Breast epithelium (tissue), 4 donors: Measurements from ENCODE around the gene ILK. TPM values are rescaled to one million over a fixed set of nuclear protein-coding genes. Genes with fewer than 3 reads are reported as not detected.

ENCODE experiments used
- DNase-seq, 2 donors: peaks; one replicate each; pipeline ENCODE4 v3.0.0-alpha.2; 2019; ENCODE audit warnings: low spot score in 2 of 2
- H3K27ac ChIP-seq, 2 donors: fragments of 200-600 bp; sonication (generic) in 1 of 2; one replicate each; pipeline ENCODE4 v1.5.1; 2016 to 2019; ENCODE audit warnings: mild to moderate bottlenecking in 1 of 2
- H3K27me3 ChIP-seq, 2 donors: fragments of 200-600 bp; sonication (generic) in 1 of 2; one replicate each; pipeline versions ENCODE4 v1.5.1 to v1.6.0; 2017 to 2019; ENCODE audit warnings: control low read depth in 1 of 2, mild to moderate bottlenecking in 1 of 2
- H3K36me3 ChIP-seq: fragments of 200-600 bp; one replicate; pipeline ENCODE4 v1.5.1; 2019
- H3K4me1 ChIP-seq, 2 donors: fragments of 200-600 bp; sonication (generic); one replicate each; pipeline ENCODE4 v1.5.1; 2016 to 2019; ENCODE audit warnings: control low read depth in 1 of 2
- H3K4me3 ChIP-seq, 3 donors: fragments of 200-600 bp; sonication (generic); 1 replicate in 2 of 3; 2 replicates in 1 of 3; pipeline ENCODE4 v1.5.1; 2016 to 2019; ENCODE audit warnings: mild to moderate bottlenecking in 3 of 3, moderate library complexity in 2 of 3
- H3K9me3 ChIP-seq, 2 donors: fragments of 200-600 bp; sonication (generic) in 1 of 2; one replicate each; pipeline ENCODE4 v1.5.1; 2016 to 2019; ENCODE audit warnings: control low read depth in 1 of 2
- POLR2A ChIP-seq: fragments of 450-650 bp; IDR thresholded peaks from one replicate; pipeline ENCODE4 v1.6.1; 2016; ENCODE audit warnings: antibody characterized with exemption, mild to moderate bottlenecking, moderate library complexity
- POLR2AphosphoS5 ChIP-seq, 3 donors: sonication (generic); formaldehyde crosslinking; IDR thresholded peaks; one replicate each; pipeline ENCODE4 v1.6.1; 2017; ENCODE audit warnings: antibody characterized with exemption in 3 of 3
- intact Hi-C: fragments of 100-400 bp; cut with DNase I; formaldehyde crosslinking; loops from one replicate; pipeline ENCODE4 v1.15.1; 2023; ENCODE audit warnings: low total_unique reads
- total RNA-seq, 3 donors: library from RNA; depleted of rRNA; stranded (reverse); fragments of >200 nt; gene quantifications; one replicate each; pipeline ENCODE4 v1.1.0, GENCODE V29; 2016
- TF ChIP-seq, protein P1 (sequence below), 3 donors: fragments of 450-650 bp; IDR thresholded peaks; one replicate each; pipeline ENCODE4 v1.5.1; 2016 to 2017; ENCODE audit warnings: antibody characterized with exemption in 3 of 3, mild to moderate bottlenecking in 3 of 3, moderate library complexity in 3 of 3

The ILK gene
- total RNA-seq, 3 donors from 2014 or later, result 113 to 118 (median 113) TPM

DNA sequence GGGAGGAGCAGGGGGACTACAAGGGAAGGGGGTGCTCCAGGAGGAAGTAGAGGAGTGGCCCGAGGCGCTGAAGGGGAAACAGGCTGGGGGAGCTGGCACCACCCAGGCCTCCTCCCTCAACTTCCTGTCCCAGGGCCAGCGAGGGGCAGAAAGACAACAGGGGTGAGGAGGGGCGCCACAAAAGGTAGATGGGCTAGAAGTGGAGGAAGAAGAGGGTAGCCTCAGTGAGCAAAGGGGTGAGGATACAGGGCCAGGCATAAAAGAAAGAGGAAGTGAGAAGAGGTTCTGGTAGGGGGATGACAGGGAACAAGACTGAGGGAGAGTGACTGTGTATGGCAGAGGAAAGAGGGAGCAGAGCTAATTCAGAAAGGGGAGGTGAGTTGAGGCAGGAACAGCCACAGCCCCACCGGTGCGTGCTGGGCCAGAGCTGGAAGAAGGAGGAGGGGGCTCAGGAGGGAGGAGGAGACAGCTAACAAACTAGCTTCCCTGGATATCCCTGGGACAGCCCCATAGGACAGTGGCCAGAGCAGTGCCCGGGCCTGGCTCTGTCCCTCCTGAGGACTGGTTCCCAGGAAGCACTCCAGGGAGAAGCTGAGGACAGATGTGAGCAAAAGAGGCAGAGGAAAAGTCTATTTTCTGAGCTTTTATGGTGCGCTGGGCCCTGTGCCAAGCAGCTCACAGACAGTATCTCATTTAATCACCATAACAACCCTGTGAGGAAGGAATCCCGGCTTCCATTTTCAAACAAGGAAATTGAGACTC, 43.5 kb downstream of the ILK start:
- Histone ChIP-seq H3K27me3 (no peaks in the 10 kb centered on the region), H3K9me3 (no peaks in the 10 kb centered on the region), H3K27ac (peak overlapping the region; percentile 61 to 89), H3K4me3 (peak overlapping the region in 1 of 3 donors; percentile 17), H3K4me1 (no peaks in the 10 kb centered on the region), H3K36me3 (no peaks in the 10 kb centered on the region)
- DNase-seq, result no peak
- TF ChIP-seq POLR2A (no peak), POLR2AphosphoS5 (IDR thresholded peaks at IDR 0.05) (no peak)
- TF ChIP-seq, protein P1, sequence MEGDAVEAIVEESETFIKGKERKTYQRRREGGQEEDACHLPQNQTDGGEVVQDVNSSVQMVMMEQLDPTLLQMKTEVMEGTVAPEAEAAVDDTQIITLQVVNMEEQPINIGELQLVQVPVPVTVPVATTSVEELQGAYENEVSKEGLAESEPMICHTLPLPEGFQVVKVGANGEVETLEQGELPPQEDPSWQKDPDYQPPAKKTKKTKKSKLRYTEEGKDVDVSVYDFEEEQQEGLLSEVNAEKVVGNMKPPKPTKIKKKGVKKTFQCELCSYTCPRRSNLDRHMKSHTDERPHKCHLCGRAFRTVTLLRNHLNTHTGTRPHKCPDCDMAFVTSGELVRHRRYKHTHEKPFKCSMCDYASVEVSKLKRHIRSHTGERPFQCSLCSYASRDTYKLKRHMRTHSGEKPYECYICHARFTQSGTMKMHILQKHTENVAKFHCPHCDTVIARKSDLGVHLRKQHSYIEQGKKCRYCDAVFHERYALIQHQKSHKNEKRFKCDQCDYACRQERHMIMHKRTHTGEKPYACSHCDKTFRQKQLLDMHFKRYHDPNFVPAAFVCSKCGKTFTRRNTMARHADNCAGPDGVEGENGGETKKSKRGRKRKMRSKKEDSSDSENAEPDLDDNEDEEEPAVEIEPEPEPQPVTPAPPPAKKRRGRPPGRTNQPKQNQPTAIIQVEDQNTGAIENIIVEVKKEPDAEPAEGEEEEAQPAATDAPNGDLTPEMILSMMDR (IDR thresholded peaks at IDR 0.05), result no peak
- intact Hi-C loops, result no loop called here

DNA sequence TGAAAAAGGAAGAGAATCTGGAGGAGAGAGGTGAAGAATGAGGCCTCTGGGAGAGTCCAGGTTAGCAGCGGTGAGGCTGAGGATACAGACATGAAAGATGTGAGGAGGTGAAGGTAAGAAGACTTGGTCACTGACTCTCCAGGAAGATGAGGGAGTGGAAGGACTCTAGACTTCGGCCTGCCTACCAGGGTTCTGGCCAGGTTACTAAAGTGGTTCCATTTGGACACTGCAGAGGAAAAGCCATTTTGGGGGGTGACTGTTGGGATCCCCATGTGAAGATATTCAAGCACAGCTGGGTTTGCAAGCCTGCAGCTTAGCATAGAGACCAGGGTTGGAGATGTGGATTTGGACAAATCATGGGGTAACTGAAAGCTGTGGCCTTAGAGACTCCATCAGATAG, 44.3 kb downstream of the ILK start:
- no peaks in the 10 kb centered on the region for H3K27me3 ChIP-seq
- H3K4me3 ChIP-seq, result no peak overlapping the region
- H3K9me3 ChIP-seq, result no peaks in the 10 kb centered on the region
- intact Hi-C loops, result no loop called here
- no peak for DNase-seq
- TF ChIP-seq POLR2AphosphoS5 (IDR thresholded peaks at IDR 0.05), result no peak
- TF ChIP-seq, protein P1 (IDR thresholded peaks at IDR 0.05), result no peak
- TF ChIP-seq POLR2A, result no peak
- H3K36me3 ChIP-seq, result no peaks in the 10 kb centered on the region
- peak overlapping the region; percentile 6 to 89 for H3K27ac ChIP-seq
- no peaks in the 10 kb centered on the region for H3K4me1 ChIP-seq

DNA sequence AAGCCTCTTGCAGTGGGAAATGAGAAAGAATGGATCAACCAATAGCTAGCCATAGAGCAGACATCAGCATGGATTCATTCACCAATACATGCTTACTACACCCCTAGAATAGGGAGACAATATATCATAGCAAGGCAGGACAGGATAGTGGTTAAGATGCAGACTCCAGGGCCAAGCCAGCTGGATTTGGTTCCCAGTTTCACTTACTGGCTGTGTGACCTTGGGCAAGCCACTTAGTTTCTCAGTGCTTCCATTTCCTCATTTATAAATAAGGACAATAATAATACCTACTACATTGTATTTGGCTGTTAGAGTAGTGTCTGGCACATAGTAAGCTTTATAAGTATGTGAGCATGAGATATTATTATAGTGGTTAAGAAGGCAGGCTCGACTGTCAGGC, 44.9 kb downstream of the ILK start:
- Histone ChIP-seq H3K27ac (peak overlapping the region in 1 of 2 donors; percentile 5), H3K4me3 (no peak overlapping the region), H3K36me3 (no peaks in the 10 kb centered on the region), H3K4me1 (no peaks in the 10 kb centered on the region), H3K27me3 (no peaks in the 10 kb centered on the region), H3K9me3 (no peaks in the 10 kb centered on the region)
- intact Hi-C loops, result no loop called here
- TF ChIP-seq POLR2AphosphoS5 (IDR thresholded peaks at IDR 0.05), result no peak
- no peak for TF ChIP-seq POLR2A
- TF ChIP-seq, protein P1 (IDR thresholded peaks at IDR 0.05), result no peak
- DNase-seq, result no peak

DNA sequence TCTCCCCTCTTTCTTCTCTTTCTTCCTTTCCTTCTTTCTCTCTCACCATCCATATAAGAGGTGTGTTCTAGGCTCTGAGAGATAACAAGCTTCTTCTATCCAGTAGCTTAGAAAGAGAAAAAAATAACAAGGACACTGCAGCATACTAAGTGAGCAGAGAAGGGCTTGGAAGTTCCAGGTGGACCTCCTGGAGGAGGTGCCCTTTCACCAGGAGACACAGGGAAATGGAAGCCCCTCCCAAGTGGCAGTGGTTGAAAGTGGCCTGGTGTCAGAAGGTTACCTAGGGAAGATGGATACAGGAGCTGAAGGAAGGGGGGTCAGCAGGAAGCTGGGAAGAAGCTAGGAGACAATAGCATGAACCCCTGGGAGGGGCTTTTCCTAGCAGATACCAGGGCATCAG, 46.5 kb downstream of the ILK start:
- intact Hi-C loops, result no loop called here
- Histone ChIP-seq H3K36me3 (no peaks in the 10 kb centered on the region), H3K27ac (no peak overlapping the region), H3K4me1 (no peaks in the 10 kb centered on the region), H3K27me3 (no peaks in the 10 kb centered on the region), H3K9me3 (no peaks in the 10 kb centered on the region), H3K4me3 (no peak overlapping the region)
- TF ChIP-seq, protein P1 (IDR thresholded peaks at IDR 0.05), result no peak
- no peak for TF ChIP-seq POLR2AphosphoS5 (IDR thresholded peaks at IDR 0.05)
- TF ChIP-seq POLR2A, result no peak
- DNase-seq, result no peak

DNA sequence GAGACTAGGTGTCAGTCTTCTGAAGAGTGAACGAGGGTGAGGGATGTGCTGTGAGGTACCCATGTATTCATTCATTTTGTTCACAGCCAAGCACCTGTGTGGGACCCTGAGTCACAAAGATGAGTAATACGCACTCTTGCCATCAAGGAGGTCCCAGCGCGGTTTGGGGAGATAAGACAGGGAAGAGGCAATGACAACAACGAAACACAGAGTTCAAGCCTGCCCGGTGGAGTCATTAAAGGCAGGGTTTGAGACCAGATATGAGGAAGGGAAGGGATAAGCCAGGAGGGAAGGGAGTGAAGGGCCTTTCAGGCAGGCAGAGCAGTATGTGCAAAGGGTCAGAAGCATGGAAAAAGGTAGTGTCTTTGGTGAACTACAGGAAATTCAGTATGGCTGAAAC, 47.4 kb downstream of the ILK start:
- Histone ChIP-seq H3K4me1 (no peaks in the 10 kb centered on the region), H3K27me3 (no peaks in the 10 kb centered on the region), H3K36me3 (no peaks in the 10 kb centered on the region), H3K9me3 (no peaks in the 10 kb centered on the region), H3K27ac (no peak overlapping the region), H3K4me3 (no peak overlapping the region)
- intact Hi-C loops, result no loop called here
- TF ChIP-seq POLR2A (no peak), POLR2AphosphoS5 (IDR thresholded peaks at IDR 0.05) (no peak)
- TF ChIP-seq, protein P1 (IDR thresholded peaks at IDR 0.05), result no peak
- no peak for DNase-seq
